HCT116 (cell line): ENCODE measurements around the gene DCDC2.

Experiments
- ATF3 ChIP-seq: IDR thresholded peaks from 2 replicates; pipeline ENCODE4 v1.6.1; 2012
- CTCF ChIP-seq, 3 experiments: fragments of 200-600 bp in 1 of 3; sonication (generic) in 1 of 3; IDR thresholded peaks in 2 of 3; conservative IDR thresholded peaks in 1 of 3; 2 replicates each; pipeline ENCODE4 v1.5.1; 2012 to 2017; ENCODE audit warnings: low read depth in 2 of 3, low read length in 2 of 3, antibody characterized with exemption in 1 of 3, borderline replicate concordance in 1 of 3, control low read depth in 1 of 3, mild to moderate bottlenecking in 1 of 3, mixed read lengths in 1 of 3, mixed run types in 1 of 3, moderate library complexity in 1 of 3; ENCODE audit not compliant: insufficient read depth in 1 of 3
- EZH2 ChIP-seq: fragments of 200-600 bp; sonication (generic); IDR thresholded peaks from 2 replicates; pipeline ENCODE4 v1.6.1; 2017; ENCODE audit warnings: antibody characterized with exemption, mixed run types
- EZH2phosphoT487 ChIP-seq: fragments of 200-600 bp; IDR thresholded peaks from 2 replicates; pipeline ENCODE4 v1.6.1; 2018; ENCODE audit warnings: antibody characterized with exemption, borderline replicate concordance
- POLR2A ChIP-seq: IDR thresholded peaks from 2 replicates; pipeline ENCODE4 v1.7.0; 2011; ENCODE audit warnings: borderline replicate concordance; ENCODE audit not compliant: insufficient read depth, insufficient read length; ENCODE audit errors: extremely low read depth
- SP1 ChIP-seq: IDR thresholded peaks from 2 replicates; pipeline ENCODE4 v1.6.1; 2012; ENCODE audit warnings: low read depth
- TCF7L2 ChIP-seq: IDR thresholded peaks from 2 replicates; pipeline ENCODE4 v1.7.0; 2011; ENCODE audit warnings: borderline replicate concordance, inconsistent platforms; ENCODE audit not compliant: insufficient read depth, insufficient read length; ENCODE audit errors: extremely low read depth
- TF ChIP-seq, protein P1 (sequence below): IDR thresholded peaks from 2 replicates; pipeline ENCODE4 v1.6.1; 2012

DNA sequence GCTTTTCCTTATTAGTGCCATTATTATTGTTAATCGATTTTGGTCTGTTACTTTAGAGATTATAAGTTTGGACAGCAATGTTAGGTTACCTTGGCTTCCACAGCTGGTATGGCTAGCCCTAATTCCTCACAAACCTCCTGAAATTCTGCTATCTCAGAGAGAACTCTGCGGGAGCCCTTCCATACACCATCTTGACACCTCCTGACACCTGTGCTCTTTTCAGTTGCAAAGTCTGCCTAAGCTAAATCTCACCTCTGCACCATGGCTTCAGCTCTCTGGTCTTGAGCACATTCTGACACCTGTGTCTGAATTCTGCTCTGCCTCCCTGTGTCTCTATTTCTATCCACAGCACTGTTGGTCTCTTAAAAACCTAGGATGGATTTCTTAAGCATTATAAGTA lies 106.5 kb downstream of the DCDC2 start:
- TF ChIP-seq ATF3 (no peak), CTCF (IDR thresholded peaks at IDR 0.05 in 2 of 3, conservative IDR thresholded peaks at IDR 0.05 in 1 of 3; ENCODE audit: borderline replicate concordance in 1 of 3, insufficient read depth in 1 of 3, low read depth in 2 of 3, low read length in 2 of 3) (no peak), TCF7L2 (no peak), POLR2A (no peak), EZH2phosphoT487 (no peak), SP1 (no peak), EZH2 (no peak)
- TF ChIP-seq, protein P1, sequence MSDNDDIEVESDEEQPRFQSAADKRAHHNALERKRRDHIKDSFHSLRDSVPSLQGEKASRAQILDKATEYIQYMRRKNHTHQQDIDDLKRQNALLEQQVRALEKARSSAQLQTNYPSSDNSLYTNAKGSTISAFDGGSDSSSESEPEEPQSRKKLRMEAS: no peak
